ENCODE measurements around the gene EIF4G3. TPM values are rescaled to one million over a fixed set of nuclear protein-coding genes. Genes with fewer than 3 reads are reported as not detected.

The EIF4G3 gene
- total RNA-seq, 4 donors from 2014 or later = 42.1 to 63.2 (median 43.5) TPM

DNA sequence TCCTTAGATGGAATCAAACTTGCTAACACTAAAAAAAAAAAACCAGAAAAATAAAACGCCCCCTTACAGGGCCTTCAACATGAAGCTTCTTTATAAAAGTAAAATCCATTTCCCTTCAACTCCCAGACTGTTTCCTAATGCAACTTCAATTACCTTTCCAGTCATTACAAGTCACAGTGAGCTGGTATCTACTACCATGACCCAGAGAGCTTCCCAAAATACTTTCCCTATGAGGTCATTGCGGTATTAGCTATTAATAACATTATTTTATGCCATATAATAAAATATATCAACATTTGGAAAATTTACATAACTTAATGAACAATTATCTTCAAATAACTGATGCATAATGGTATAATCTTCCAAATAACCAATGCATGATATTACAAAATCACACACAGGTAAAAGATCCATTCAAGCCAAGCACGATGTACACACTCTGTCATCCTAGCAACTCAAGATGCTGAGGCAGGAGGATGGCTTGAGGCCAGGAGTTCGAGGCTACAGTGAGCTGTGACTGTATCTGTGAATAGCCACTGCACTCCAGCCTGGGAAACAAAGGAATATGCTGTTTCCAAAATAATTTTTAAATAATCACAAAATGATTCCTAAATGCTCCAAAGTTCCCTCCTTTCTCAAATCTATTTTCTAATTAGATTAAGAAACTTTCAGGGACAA, 24.1 kb downstream of the EIF4G3 start:
- Histone ChIP-seq H3K27ac (peak overlapping the region in 3 of 4 donors; percentile 24 to 60 (median 54)), H3K4me1 (peaks cover 35 to 43% of the 10 kb centered on the region in 2 donors), H3K4me3 (no peak overlapping the region), H3K9me3 (no peaks in the 10 kb centered on the region), H3K27me3 (no peaks in the 10 kb centered on the region), H3K36me3 (no peaks in the 10 kb centered on the region)
- TF ChIP-seq, protein P1, sequence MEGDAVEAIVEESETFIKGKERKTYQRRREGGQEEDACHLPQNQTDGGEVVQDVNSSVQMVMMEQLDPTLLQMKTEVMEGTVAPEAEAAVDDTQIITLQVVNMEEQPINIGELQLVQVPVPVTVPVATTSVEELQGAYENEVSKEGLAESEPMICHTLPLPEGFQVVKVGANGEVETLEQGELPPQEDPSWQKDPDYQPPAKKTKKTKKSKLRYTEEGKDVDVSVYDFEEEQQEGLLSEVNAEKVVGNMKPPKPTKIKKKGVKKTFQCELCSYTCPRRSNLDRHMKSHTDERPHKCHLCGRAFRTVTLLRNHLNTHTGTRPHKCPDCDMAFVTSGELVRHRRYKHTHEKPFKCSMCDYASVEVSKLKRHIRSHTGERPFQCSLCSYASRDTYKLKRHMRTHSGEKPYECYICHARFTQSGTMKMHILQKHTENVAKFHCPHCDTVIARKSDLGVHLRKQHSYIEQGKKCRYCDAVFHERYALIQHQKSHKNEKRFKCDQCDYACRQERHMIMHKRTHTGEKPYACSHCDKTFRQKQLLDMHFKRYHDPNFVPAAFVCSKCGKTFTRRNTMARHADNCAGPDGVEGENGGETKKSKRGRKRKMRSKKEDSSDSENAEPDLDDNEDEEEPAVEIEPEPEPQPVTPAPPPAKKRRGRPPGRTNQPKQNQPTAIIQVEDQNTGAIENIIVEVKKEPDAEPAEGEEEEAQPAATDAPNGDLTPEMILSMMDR (IDR thresholded peaks at IDR 0.05 in 4 of 5, conservative IDR thresholded peaks at IDR 0.05 in 1 of 5) = no peak
- no peak for TF ChIP-seq POLR2A (IDR thresholded peaks at IDR 0.05)
- in situ Hi-C loops (cut with MboI; ENCODE audit: low sequenced_read_pairs in 4 of 4) = no loop called here
- ATAC-seq (no peak), DNase-seq (no peak)
- intact Hi-C loops (cut with DNase I; ENCODE audit: low total_unique reads) = no loop called here

DNA sequence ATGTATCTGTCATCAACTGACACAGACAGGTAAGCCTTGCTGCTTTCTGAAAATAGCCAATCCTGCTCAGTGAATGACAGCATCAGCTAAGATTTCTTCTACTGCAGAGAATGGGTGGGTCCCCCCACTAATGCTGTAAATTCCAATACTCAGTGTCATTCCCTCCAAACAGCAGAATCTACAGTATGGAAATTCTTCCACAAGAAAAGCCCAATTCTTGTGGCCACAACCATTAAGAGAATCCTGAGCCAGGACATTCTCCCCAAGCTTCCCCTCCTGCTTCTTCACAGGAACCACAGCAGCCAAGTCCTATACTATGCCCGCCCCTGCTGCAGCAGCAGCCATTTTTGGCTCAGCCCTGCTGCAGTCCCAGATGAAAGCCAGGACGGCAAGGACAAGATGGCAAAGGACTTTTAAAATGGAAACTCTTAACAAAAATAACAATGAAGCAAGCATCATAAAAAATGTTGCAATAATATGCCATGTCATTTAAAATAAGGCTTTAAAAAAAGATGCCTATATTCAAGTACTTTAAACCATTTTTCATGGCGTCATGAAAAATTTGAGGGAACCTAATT, 26.8 kb downstream of the EIF4G3 start:
- Histone ChIP-seq H3K36me3 (peaks cover 0 to 3% of the 10 kb centered on the region in 2 donors), H3K9me3 (no peaks in the 10 kb centered on the region), H3K4me3 (no peak overlapping the region), H3K4me1 (peaks cover 27 to 30% of the 10 kb centered on the region in 2 donors), H3K27ac (peak overlapping the region; percentile 27 to 69 (median 52)), H3K27me3 (no peaks in the 10 kb centered on the region)
- no peak for TF ChIP-seq POLR2A (IDR thresholded peaks at IDR 0.05)
- TF ChIP-seq, protein P1 (IDR thresholded peaks at IDR 0.05 in 4 of 5, conservative IDR thresholded peaks at IDR 0.05 in 1 of 5) = no peak
- ATAC-seq = peak in 1 of 2 donors; percentile 65
- intact Hi-C loops (cut with DNase I; ENCODE audit: low total_unique reads) (no loop called here), in situ Hi-C loops (cut with MboI; ENCODE audit: low sequenced_read_pairs in 4 of 4) (no loop called here)
- no peak for DNase-seq

DNA sequence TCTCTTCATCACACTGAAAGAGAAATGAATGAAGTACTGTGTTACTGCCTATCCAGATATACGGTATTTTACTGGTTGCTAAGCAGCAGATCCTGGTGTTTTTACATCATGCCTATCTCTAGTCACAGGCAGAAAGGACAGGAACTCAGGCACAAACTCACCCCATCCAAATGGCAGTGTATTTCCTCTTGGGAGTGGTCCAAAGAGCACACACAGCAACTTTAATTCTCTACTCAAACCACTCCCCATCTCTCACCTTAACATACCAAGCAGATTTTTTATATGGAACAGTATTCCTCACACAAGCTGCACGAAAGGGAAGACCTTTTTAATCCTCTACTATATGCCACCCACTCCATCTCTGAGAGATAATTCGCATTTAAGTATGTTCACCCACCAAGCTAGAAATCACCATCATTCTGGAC, 27.3 kb downstream of the EIF4G3 start:
- ATAC-seq (peak in 1 of 2 donors; percentile 40), DNase-seq (no peak)
- H3K9me3 ChIP-seq = no peaks in the 10 kb centered on the region
- in situ Hi-C loops (cut with MboI; ENCODE audit: low sequenced_read_pairs in 4 of 4) (no loop called here), intact Hi-C loops (cut with DNase I; ENCODE audit: low total_unique reads) (no loop called here)
- peak overlapping the region; percentile 27 to 69 (median 52) for H3K27ac ChIP-seq
- TF ChIP-seq POLR2A (IDR thresholded peaks at IDR 0.05) = no peak
- TF ChIP-seq, protein P1 (IDR thresholded peaks at IDR 0.05 in 4 of 5, conservative IDR thresholded peaks at IDR 0.05 in 1 of 5) = no peak
- peaks cover 27 to 30% of the 10 kb centered on the region in 2 donors for H3K4me1 ChIP-seq
- H3K4me3 ChIP-seq = no peak overlapping the region
- peaks cover 0 to 3% of the 10 kb centered on the region in 2 donors for H3K36me3 ChIP-seq
- H3K27me3 ChIP-seq = no peaks in the 10 kb centered on the region

DNA sequence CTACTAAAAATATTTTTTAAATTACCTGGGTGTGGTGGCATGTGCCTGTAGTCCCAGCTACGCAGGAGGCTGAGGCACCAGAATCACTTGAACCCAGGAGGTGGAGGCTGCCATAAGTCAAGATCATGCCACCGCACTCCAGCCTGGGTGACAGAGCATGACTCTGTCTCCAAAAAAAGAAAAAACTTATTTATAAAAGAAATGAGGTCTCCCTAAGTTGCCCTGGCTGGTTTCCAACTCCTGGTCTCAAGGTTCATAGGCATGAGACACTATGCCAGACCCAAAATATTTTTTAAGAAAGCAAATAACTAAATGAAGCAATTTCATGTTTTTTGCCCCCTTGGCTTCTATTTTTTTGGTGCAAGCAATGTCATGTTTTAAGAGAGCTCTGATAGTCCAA, 32.9 kb downstream of the EIF4G3 start:
- H3K27me3 ChIP-seq = no peaks in the 10 kb centered on the region
- H3K27ac ChIP-seq = no peak overlapping the region
- no peaks in the 10 kb centered on the region for H3K9me3 ChIP-seq
- intact Hi-C loops (cut with DNase I; ENCODE audit: low total_unique reads) = no loop called here
- peaks cover 0 to 3% of the 10 kb centered on the region in 2 donors for H3K36me3 ChIP-seq
- in situ Hi-C loops (cut with MboI; ENCODE audit: low sequenced_read_pairs in 4 of 4) = no loop called here
- ATAC-seq (no peak), DNase-seq (no peak)
- TF ChIP-seq, protein P1 (IDR thresholded peaks at IDR 0.05 in 4 of 5, conservative IDR thresholded peaks at IDR 0.05 in 1 of 5) = no peak
- TF ChIP-seq POLR2A (IDR thresholded peaks at IDR 0.05) = no peak
- no peak overlapping the region for H3K4me3 ChIP-seq
- peaks cover 10 to 13% of the 10 kb centered on the region in 2 donors for H3K4me1 ChIP-seq

All from gastrocnemius medialis (tissue), 4 donors.